ENCODE results near the gene S100PBP. TPM values are rescaled to one million over a fixed set of nuclear protein-coding genes. Genes with fewer than 3 reads are reported as not detected.

Gene S100PBP
- total and polyA plus RNA-seq, 2 donors (not counting 3 experiments of a cell fraction or from before 2014, with no cell fraction given) = 15.4 to 38.6 TPM

GRCh38 chr1:32770741-32771548, 46.5 kb upstream of the S100PBP start:
- peaks cover 0 to 15% of the 10 kb centered on the region in 2 experiments for H3K36me3 ChIP-seq (ENCODE audit: control insufficient read depth in 2 of 2, extremely low read depth in 1 of 2, insufficient read depth in 2 of 2, low read length in 2 of 2)
- no TSS peak for BruUV-seq (replicated peaks)
- H3K9me1 ChIP-seq (replicated peaks; ENCODE audit: control insufficient read depth, extremely low read depth, insufficient read depth, low read length) = no peaks in the 10 kb centered on the region
- ChIA-PET CTCF (interaction anchor here (0.6 to 12.2 kb wide), 4 partner anchors 12 to 251 kb away, joined by 4 to 392 read pairs (median 16); no protein-coding TSS in a partner anchor), POLR2A (interaction anchor here (0.6 kb wide), 1 partner anchor 118 kb away, joined by 12 read pairs; no protein-coding TSS in a partner anchor)
- no peak for FAIRE-seq
- TF ChIP-seq FOS (IDR thresholded peaks at IDR 0.05; ENCODE audit: borderline replicate concordance, insufficient read depth, low read length) = no peak
- no peak for TF ChIP-seq EZH2 (IDR thresholded peaks at IDR 0.05; ENCODE audit: borderline replicate concordance, low read depth, low read length, severe bottlenecking)
- no peak for TF ChIP-seq GATA2 (IDR thresholded peaks at IDR 0.05; ENCODE audit: insufficient read depth, insufficient read length, low read depth, low read length)
- H4K20me1 ChIP-seq (replicated peaks; ENCODE audit: control insufficient read depth, extremely low read depth, insufficient read depth, low read length) = no peaks in the 10 kb centered on the region
- no peak overlapping the region for H3K4me2 ChIP-seq (ENCODE audit: insufficient read depth, low read length)
- no peak for DNase-seq (ENCODE audit: low read depth, low spot score)
- H3K27me3 ChIP-seq (ENCODE audit: control insufficient read depth in 2 of 2, insufficient read depth in 2 of 2, low read length in 2 of 2) = no peaks in the 10 kb centered on the region
- H3K79me2 ChIP-seq (ENCODE audit: control insufficient read depth, insufficient read depth, low read length) = no peaks in the 10 kb centered on the region
- peaks cover 21% of the 10 kb centered on the region for H3K4me1 ChIP-seq (ENCODE audit: control insufficient read depth, extremely low read depth, insufficient read depth, low read length)
- intact Hi-C loops (cut with micrococcal nuclease) (no loop called here), dilution Hi-C loops (cut with MboI; ENCODE audit: extremely low pct_ligation_motif_present, low sequenced_read_pairs) (no loop called here)
- H3K4me3 ChIP-seq (replicated peaks in 1 of 3; ENCODE audit: insufficient read depth in 1 of 3, low read depth in 1 of 3, low read length in 3 of 3) = no peak overlapping the region
- no peak overlapping the region for H2AFZ ChIP-seq (ENCODE audit: low read depth, low read length)
- H3K9me3 ChIP-seq (replicated peaks; ENCODE audit: control insufficient read depth, insufficient read depth, low read length) = no peaks in the 10 kb centered on the region
- H3K9ac ChIP-seq (replicated peaks; ENCODE audit: extremely low read depth, insufficient read depth, low read length) = no peak overlapping the region
- H3K27ac ChIP-seq (ENCODE audit: insufficient read depth, low read depth, low read length) = no peak overlapping the region

GRCh38 chr1:32771561-32772280, 45.7 kb upstream of the S100PBP start:
- Histone ChIP-seq H4K20me1 (replicated peaks; ENCODE audit: control insufficient read depth, extremely low read depth, insufficient read depth, low read length) (no peaks in the 10 kb centered on the region), H3K9me3 (replicated peaks; ENCODE audit: control insufficient read depth, insufficient read depth, low read length) (no peaks in the 10 kb centered on the region), H2AFZ (ENCODE audit: low read depth, low read length) (no peak overlapping the region), H3K79me2 (ENCODE audit: control insufficient read depth, insufficient read depth, low read length) (no peaks in the 10 kb centered on the region), H3K9ac (replicated peaks; ENCODE audit: extremely low read depth, insufficient read depth, low read length) (no peak overlapping the region), H3K4me3 (replicated peaks in 1 of 3; ENCODE audit: insufficient read depth in 1 of 3, low read depth in 1 of 3, low read length in 3 of 3) (no peak overlapping the region), H3K9me1 (replicated peaks; ENCODE audit: control insufficient read depth, extremely low read depth, insufficient read depth, low read length) (no peaks in the 10 kb centered on the region), H3K4me2 (ENCODE audit: insufficient read depth, low read length) (no peak overlapping the region), H3K27ac (ENCODE audit: insufficient read depth, low read depth, low read length) (no peak overlapping the region), H3K27me3 (ENCODE audit: control insufficient read depth in 2 of 2, insufficient read depth in 2 of 2, low read length in 2 of 2) (no peaks in the 10 kb centered on the region), H3K36me3 (ENCODE audit: control insufficient read depth in 2 of 2, extremely low read depth in 1 of 2, insufficient read depth in 2 of 2, low read length in 2 of 2) (peaks cover 0 to 15% of the 10 kb centered on the region in 2 experiments), H3K4me1 (ENCODE audit: control insufficient read depth, extremely low read depth, insufficient read depth, low read length) (peaks cover 25% of the 10 kb centered on the region)
- dilution Hi-C loops (cut with MboI; ENCODE audit: extremely low pct_ligation_motif_present, low sequenced_read_pairs) = no loop called here
- FAIRE-seq = no peak
- TF ChIP-seq POLR2AphosphoS5 (IDR thresholded peaks at IDR 0.05; ENCODE audit: insufficient read depth, low read depth, low read length) = no peak
- no peak for TF ChIP-seq FOS (IDR thresholded peaks at IDR 0.05; ENCODE audit: borderline replicate concordance, insufficient read depth, low read length)
- TF ChIP-seq MYC (IDR thresholded peaks at IDR 0.05; ENCODE audit: low read depth, low read length) = no peak
- TF ChIP-seq JUN (IDR thresholded peaks at IDR 0.05; ENCODE audit: borderline replicate concordance, insufficient read depth, insufficient read length, low read depth) = no peak
- TF ChIP-seq CTCF (IDR thresholded peaks at IDR 0.05; ENCODE audit: extremely low read depth in 1 of 2, insufficient read depth in 1 of 2, low read depth in 1 of 2, low read length in 2 of 2) = no peak
- TF ChIP-seq POLR2A (IDR thresholded peaks at IDR 0.05; ENCODE audit: low read depth, low read length) = no peak
- no peak for TF ChIP-seq MAX (IDR thresholded peaks at IDR 0.05; ENCODE audit: insufficient read depth, insufficient read length)
- no peak for TF ChIP-seq GATA2 (IDR thresholded peaks at IDR 0.05; ENCODE audit: insufficient read depth, insufficient read length, low read depth, low read length)
- TF ChIP-seq EZH2 (IDR thresholded peaks at IDR 0.05; ENCODE audit: borderline replicate concordance, low read depth, low read length, severe bottlenecking) = no peak
- ChIA-PET POLR2A (interaction anchor here (0.6 kb wide), 1 partner anchor 118 kb away, joined by 12 read pairs; no protein-coding TSS in a partner anchor), CTCF (interaction anchor here (0.6 to 12.2 kb wide), 12 partner anchors 10 to 371 kb away, joined by 3 to 392 read pairs (median 18); no protein-coding TSS in a partner anchor)
- intact Hi-C loops (cut with micrococcal nuclease) = loop anchor here (2.0 kb wide), 2 partner anchors 121 to 371 kb away; partner anchors contain the start of genes RBBP4 and ZBTB8OS
- DNase-seq (ENCODE audit: low read depth, low spot score) = no peak
- BruUV-seq (replicated peaks) = no TSS peak
